C4-2B (cell line): ENCODE data around the gene CIAPIN1.

ENCODE experiments used
- H3K27ac ChIP-seq: fragments of 450-650 bp; 2 replicates; pipeline ENCODE4 v1.5.1; 2017
- CTCF ChIP-seq: fragments of 450-650 bp; conservative IDR thresholded peaks from 2 replicates; pipeline ENCODE4 v1.5.1; 2017; ENCODE audit warnings: mild to moderate bottlenecking
- ZFX ChIP-seq: fragments of 450-650 bp; IDR thresholded peaks from 2 replicates; pipeline ENCODE4 v1.6.1; 2017

The CIAPIN1 gene

GRCh38 chr16:57479205-57479975 is 32.2 kb upstream of the CIAPIN1 start:
- no peak for TF ChIP-seq ZFX
- TF ChIP-seq CTCF = no peak
- no peak overlapping the region for H3K27ac ChIP-seq

DNA sequence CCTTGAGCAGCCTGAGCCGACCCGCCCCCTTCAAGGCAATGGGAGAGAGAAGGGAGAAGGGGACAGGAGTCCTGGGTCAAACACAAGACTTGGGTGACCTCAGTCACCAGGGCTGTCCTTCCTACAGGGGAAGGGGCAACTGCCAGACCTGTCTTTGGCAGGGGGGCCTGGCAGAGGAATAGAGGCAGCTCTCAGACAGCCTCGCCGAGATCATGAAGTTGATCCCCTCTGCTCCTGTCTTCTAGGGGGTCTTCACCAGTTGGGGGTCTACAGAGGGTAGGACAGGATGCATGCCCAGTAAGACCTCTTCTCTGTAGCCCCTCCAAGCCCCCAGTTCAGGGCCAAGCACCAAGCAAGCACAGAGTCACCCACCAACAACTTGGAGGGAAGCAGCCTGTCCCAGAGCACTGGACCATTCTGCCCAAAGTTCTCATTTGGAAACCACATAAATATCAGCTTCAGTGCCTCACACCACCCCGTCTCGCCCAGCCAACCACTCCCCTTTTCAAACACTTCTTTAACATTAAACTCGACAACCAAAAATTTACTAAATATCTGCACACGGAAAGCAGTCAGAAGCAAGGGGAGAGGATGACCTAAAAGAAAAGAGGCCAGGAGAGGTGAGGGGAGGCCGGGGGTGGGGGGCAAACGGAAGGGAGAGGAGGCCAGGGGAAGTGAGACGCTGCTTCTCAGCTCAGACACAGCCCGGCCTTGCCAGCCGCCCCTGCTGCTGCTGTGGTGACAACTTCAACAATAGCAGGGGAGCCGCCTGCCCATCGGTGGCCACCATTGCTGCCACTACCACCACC is 31.4 kb upstream of the CIAPIN1 start:
- TF ChIP-seq ZFX (no peak), CTCF (no peak)
- H3K27ac ChIP-seq = no peak overlapping the region

DNA sequence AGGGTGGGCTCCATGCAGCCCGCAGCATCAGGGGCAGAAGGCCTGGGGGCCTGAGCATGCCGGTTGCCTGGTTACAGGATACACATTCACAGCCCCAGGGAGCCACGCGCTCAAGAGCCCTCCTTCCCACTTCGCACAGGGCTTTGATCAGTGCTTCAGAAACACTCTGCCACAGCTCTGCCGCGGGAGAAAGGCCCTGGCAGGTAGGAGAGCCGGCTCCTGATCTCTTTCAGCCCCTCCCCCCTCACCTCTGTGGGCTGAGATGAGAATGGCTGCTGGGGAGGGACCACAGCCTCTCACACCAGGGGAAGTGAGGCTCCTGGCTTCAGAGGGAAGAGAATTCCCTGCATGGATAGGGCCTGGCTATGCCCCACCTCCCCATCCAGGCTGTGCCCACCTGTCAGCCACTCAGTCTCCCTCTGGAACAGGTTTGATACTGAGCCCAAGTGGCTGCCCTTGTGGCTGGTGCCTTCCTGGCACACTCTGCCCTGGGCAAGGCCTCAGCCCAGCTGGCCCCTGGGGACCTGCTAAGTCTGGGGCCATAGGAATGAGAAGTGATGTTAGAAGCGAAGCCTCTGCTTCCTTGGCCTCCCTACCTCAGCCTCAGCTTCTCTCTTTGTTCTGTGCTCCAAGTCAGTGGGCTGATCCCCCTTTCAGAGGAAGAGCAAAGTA is 30.5 kb upstream of the CIAPIN1 start:
- no peak overlapping the region for H3K27ac ChIP-seq
- no peak for TF ChIP-seq ZFX
- no peak for TF ChIP-seq CTCF

DNA sequence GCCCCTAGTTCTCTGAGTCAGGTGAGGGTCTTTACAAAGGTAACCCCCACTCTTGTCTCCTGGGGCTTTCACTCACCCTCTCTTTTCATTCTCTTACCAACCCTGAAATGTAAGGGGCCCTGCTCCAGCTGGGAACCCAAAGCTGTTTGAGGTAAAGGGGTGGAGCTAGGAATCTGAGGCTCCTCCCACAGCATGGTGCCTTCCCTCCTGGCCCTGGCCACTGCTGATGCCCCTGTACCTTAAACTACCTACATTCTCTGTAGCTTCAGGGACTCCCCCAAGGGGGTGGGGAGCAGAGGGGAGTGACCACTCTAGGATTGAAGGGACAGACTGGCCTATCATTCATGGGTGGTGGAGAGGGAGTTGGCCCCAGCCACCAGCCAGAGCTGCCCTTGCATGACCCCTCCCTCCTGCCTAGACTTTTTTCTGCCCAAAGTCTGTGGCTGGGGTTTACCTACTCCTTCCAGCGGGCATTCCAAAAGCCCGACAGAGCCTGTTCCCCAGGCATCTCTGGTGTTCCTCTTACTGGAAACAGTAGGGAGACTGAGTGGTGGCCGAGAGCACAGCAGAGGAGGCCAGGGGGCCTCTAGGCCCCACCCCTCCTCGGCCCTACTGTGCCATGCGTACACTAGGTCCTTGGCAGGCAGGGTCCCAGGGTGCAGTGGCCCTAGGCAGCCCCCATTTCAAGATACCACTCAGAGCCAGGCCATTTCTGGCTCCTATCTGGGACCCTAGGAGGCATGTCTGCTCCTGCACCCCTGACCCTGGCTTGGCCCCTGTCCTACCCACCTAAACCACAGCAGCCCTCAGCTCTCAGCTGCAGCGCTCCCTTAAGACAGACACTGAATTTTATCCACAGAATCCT is 29.6 kb upstream of the CIAPIN1 start:
- no peak overlapping the region for H3K27ac ChIP-seq
- TF ChIP-seq ZFX (no peak), CTCF (no peak)

- H3K27ac ChIP-seq = no peak overlapping the region
- TF ChIP-seq ZFX = no peak
- TF ChIP-seq CTCF = no peak; the same call in 1 of the 2 replicates
These were observed 28.6 kb upstream of the CIAPIN1 start for GRCh38 chr16:57475711-57476339.
